Measurements from ENCODE around the gene FGF6. TPM values are rescaled to one million over a fixed set of nuclear protein-coding genes. Genes with fewer than 3 reads are reported as not detected.

The FGF6 gene
- total RNA-seq, 1 donor from 2014 or later, result not detected

Other genes with a start within 250 kb of the FGF6 start
- 145 TPM for gene CCND2, start 172.1 kb downstream of the FGF6 start, total RNA-seq
- gene TIGAR, start 124.6 kb downstream of the FGF6 start, total RNA-seq, result 2.5 TPM
- gene FGF23, start 66.1 kb downstream of the FGF6 start, total RNA-seq, result not detected
- 3.2 TPM for gene RAD51AP1, start 93.1 kb upstream of the FGF6 start, total RNA-seq
- gene DYRK4, start 116.4 kb upstream of the FGF6 start, total RNA-seq, result 12.3 TPM
- gene AKAP3, start 203.2 kb upstream of the FGF6 start, total RNA-seq, result 1.5 TPM
- 20.4 TPM for gene NDUFA9, start 203.3 kb upstream of the FGF6 start, total RNA-seq

All from temporal lobe (tissue), 1 donor.